HG03457 (cell line): ENCODE measurements around the gene MKKS.
"Not testable (repeated sequence)": the region's sequence is repeated elsewhere in the genome, so short reads cannot be mapped to it uniquely, and the experiment has no call there.

Source experiments
- ATAC-seq: cut with Tn5 transposase; IDR thresholded peaks from one replicate; pipeline ENCODE4 v1.9.1; 2021; ENCODE audit warnings: moderate number of reproducible peaks; ENCODE audit not compliant: unreplicated experiment

The MKKS gene

DNA sequence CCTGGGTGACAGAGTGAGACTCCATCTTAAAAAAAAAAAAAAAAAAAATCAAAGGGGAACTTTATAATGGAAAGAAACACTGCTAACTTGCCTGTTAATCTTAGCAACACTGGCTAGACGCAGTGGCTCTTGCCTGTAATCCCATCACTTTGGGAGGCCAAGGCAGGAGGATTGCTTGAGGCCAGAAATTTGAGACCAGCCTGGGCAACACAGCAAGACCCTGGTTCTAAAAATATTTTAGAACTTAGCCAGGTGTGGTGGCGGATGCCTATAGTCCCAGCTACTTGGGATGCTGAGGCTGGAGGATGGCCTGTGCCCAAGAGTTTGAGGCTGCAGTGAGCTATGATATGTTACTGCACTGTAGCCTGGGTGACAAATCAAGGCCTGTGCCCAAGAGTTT, 16.8 kb downstream of the MKKS start:
- ATAC-seq: not testable (repeated sequence)

DNA sequence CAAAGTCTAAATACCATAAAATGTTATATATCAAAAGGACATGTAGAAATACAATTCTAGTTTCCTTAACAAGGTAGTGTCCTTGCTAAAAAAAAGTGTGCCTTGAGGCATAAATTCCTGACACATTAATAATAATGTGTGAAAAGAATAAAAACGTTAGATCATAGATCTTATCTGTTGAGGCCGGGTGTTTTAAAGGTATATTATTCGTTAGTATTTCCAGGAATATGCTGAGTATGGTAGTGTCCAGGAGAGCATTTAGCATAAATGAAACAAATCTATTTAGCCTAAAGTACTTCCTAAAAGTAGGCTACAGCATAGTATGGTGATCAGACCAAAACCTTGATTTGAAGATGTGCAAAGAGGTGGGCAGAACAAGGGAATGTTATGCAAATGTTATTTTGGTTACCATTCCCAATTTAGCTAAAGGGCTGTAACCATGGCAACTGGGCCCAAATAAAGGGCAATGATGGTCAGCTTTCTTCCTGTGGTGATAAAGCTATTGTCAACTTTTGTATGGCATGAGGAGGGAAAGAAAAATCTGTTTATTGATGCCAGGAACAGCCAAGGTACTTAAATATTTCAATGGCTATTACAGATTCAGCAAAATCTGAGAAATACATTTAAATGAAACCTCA, 18.9 kb downstream of the MKKS start:
- ATAC-seq: no peak

- no peak for ATAC-seq
Measured at GRCh38 chr20:10412591-10413408, 21.2 kb downstream of the MKKS start.

DNA sequence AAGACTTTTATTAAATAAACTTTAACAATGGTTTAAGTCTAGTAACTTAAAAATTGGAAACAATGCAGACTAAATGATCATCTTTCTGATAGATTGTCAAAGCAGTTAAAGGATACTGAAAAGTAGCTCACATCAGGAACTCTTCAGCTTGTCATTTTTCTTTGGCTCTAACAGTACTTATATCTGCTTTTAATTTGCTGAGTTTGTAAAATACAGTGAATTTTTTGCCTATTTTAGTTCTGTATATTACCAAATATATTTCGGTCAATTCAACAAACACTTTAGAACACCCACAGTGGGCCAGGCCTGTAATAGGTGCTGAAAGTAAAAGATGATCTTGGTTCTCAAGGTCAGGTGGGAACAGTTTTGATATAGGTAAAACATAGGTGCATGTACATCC, 22.3 kb downstream of the MKKS start:
- ATAC-seq: no peak

DNA sequence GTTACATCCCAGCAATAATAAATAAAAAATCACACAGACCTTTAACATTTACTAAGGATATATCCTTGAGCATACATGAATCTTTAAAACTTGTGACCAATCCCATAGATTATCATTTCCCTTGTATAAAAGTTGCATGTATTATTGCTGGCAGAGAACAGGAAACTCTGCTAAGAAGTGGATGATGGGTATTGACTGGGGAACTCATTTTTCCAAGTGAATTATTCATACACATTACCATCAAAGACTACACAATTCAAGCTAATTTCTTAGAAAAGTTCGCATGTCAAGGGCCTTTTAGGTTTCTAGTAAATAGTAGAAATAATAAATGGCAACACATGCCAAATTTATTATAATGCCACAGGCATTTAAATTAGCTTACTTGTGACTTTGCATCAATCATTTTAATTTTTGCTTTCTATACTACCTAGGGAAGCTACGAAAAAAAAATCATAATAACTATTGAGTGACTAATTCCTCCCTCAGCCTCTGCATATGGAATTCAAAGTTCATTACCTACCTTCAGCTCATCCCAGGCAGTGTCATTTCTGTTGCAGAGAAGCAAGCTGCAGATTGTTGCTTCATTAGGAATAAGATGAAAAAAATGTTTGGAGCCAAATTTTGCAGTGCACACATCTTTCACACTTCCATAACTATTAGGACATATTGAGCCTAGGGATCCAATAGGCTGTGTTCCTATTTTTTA, 25.8 kb downstream of the MKKS start:
- no peak for ATAC-seq

- no peak for ATAC-seq
Measured at GRCh38 chr20:10404959-10405530, 29.0 kb downstream of the MKKS start.

DNA sequence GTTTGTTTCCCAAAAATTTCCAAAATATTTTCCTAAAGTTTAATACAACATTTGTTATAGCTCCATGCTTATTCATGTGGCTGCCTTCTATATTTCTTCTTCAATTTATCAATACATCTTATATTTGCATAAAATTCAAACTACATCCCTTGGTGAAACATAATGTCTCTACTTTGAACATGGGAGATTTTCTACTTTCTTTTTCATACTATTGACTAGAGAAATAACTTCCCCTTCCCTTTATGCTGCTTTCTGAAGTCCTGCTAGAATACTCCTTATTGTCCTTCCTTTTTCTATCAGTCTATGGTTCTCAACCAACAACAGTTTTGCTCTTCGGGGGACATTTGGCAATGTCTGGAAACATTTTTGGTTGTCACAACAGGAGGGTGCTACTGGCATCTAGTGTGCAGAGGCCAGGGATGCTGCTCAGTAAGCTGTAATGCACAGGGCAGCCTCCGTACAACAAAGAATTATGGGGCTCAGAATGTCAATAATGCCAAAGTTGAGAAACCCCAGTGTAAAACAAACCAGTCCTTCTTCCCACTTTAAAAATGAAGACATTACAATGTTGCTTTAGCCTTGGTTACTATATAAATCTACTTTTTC, 29.9 kb downstream of the MKKS start:
- no peak for ATAC-seq

DNA sequence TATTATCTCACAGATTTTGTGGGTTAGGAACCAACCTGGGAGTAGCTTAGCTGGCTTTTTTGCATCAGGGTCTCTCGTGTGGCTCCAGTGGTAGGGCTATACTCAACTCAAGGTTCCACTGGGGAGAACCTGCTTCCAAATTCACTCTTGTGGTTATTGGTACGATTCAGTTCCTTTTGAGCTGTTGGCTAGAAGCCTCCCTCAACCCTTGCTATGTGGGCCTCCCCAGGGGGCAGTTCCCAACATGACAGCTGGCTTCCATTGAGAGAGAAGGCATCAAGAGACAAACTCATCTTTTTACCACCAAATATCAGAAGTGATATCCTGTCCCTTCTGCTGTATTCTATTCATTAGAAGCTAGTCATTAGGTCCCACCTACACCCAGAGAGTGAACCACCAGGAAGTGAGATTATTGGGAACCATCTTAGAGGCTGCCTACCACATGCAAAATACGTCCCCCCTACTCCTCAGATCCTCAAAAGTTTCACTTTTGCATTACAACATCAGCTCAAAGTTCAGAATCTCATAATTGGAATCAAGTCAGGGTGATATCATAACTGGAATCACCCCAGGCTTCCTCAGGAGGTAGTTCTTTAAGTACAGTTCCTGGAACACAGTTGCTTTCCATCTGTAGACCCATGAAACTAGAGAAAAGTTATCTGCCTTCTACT, 30.9 kb downstream of the MKKS start:
- ATAC-seq: no peak

- ATAC-seq: no peak
Measured at GRCh38 chr20:10398834-10399369, 35.1 kb downstream of the MKKS start.

DNA sequence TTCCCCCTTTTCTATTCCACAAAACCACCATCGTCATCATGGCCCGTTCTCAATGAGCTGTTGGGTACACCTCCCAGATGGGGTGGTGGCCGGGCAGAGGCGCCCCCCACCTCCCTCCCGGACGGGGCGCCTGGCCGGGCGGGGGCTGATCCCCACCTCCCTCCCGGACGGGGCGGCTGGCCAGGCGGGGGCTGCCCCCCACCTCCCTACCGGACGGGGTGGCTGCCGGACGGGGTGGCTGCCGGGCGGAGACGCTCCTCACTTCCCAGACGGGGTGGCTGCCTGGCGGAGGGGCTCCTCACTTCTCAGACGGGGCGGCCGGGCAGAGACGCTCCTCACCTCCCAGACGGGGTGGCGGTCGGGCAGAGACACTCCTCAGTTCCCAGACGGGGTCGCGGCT, 39.3 kb downstream of the MKKS start:
- not testable (repeated sequence) for ATAC-seq

GRCh38 chr20:10390709-10391108, 43.3 kb downstream of the MKKS start:
- no peak for ATAC-seq

DNA sequence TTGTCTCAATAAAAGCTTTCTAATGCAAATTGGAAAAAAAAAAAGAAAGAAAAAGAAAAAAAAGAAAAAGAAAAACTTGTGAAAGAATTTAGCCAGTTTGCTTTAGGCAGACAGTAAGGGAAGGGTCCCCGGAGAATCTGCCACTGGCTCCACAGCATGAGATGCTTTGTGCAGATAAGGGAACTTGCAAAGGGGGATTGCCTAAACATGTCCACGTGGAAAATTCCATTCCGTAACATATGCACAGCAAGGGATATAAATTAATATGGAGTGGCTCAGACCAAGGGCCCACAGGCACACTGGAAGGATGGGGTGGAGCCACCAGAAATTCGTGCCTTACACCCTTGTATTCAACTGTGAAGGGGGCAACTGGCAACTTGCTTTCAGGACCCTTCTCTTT, 45.4 kb downstream of the MKKS start:
- no peak for ATAC-seq

GRCh38 chr20:10387686-10388085, 46.3 kb downstream of the MKKS start:
- ATAC-seq: no peak

DNA sequence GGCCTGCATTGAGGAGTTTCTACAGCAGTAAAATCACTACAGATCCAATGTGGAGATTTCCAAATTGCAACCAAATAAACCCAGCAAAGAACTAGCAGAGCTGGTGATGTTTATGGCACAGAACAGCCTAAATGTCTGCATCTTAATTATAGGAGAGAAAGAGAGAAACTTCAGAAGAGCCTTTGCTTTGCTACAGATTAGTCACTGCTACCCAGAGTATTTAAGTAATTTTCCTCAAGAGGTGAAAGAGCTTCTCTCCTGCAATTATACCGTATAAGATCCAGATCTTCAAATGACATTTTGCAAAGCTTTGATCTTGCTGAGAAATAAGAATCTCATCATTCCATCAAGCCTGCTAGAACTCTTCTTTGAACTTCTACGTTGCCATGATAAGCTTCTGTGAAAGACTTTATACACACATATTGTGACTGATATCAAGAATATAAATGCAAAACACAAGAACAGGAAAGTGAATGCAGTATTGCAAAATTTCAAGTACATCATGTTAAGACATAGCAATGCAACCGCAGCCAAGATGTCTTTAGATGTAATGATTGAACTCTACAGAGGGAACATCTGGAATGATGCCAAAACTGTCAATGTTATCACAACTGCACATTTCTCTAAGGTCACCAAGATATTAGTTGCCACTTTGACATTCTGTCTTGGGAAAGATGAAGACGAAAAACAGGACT, 48.0 kb downstream of the MKKS start:
- ATAC-seq: no peak

DNA sequence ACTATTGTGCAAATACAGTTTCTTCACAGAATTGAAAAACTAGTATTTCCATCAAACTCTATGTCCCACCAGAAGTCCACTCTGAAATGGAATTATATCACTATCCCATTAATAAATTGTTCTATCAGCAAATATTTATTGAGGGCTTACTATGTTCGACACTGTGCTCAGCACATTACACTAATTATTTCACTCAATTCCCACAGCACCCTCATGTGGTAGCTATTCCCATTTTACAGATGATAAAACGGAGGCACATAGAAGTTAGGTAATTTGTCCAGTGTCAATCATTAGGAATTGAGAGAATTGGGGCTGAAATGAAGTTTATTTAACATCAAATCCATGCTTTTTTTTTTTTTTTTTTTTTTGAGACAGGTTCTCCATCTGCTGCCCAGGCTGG, 52.5 kb downstream of the MKKS start:
- no peak for ATAC-seq

DNA sequence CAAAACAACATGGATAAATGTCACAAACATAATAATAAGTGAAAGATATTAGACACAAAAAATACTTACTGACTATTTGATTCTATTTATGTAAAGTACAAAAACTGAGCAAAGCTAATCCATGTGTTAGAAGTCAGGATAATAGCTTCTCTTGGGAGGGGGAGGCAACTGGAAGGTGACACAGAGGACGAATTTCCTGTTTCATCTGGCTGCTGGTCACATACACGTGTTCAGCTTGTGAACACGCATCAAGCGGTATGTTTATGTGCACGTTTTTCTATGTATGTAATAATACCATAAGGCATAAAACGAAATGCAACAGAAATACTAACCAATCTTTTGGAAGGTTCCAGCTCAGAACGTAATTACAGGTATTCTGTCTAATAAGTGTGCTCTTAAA, 54.3 kb downstream of the MKKS start:
- ATAC-seq: no peak

GRCh38 chr20:10376270-10377075, 57.5 kb downstream of the MKKS start:
- ATAC-seq: no peak

GRCh38 chr20:10375191-10375590, 58.8 kb downstream of the MKKS start:
- no peak for ATAC-seq

- no peak for ATAC-seq
Measured at GRCh38 chr20:10374036-10374435, 60.0 kb downstream of the MKKS start.
